ENCODE data around the gene PDGFB. TPM values are rescaled to one million over a fixed set of nuclear protein-coding genes. Genes with fewer than 3 reads are reported as not detected.

Gene PDGFB
- total RNA-seq, 2 experiments from 2014 or later, result 0.89 to 1.1 TPM

DNA sequence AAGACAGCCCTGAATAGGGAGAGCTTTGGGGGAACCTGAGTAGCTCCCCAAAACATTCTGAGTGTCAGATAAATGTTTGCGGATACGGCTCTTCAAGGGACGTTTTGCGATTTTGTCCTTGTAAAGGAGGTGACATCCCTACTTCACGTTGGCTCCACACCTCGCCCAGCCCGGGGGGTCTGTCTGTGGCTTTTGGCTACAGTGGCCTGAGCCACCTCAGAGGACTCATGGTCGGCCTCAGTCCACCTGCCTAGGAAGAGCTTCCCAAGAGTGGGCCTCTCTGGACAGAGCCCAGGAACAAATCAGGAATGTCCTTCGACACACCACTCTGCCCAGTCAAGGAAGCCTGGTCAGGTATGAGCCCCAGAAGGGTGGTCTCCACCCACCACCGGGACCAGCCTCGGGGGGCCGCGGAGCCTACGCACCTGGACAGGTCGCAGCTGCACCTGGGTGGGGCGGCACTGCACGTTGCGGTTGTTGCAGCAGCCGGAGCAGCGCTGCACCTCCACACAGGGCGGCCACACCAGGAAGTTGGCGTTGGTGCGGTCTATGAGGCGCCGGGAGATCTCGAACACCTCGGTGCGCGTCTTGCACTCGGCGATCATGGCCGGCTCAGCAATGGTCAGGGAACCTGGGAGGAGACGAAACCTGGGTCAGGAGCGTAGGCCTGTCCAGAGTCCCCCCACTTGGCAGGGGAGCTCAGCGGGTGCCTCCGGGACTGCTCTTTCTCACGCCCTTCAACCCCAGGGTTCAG lies 13.4 kb downstream of the PDGFB start:
- Mint-ChIP-seq H3K9me3 (no peaks in the 10 kb centered on the region), H3K36me3 (ENCODE audit: low read depth) (no peaks in the 10 kb centered on the region), H3K27ac (no peak overlapping the region), H3K27me3 (peaks cover 48% of the 10 kb centered on the region), H3K4me3 (no peak overlapping the region), H3K4me1 (peaks cover 11% of the 10 kb centered on the region)
- ChIA-PET POLR2A (no interaction called here), CTCF (interaction anchor here (0.5 to 2.3 kb wide), 2 partner anchors 17 to 118 kb away, joined by 4 to 6 read pairs; no protein-coding TSS in a partner anchor)
- DNase-seq, result no peak

DNA sequence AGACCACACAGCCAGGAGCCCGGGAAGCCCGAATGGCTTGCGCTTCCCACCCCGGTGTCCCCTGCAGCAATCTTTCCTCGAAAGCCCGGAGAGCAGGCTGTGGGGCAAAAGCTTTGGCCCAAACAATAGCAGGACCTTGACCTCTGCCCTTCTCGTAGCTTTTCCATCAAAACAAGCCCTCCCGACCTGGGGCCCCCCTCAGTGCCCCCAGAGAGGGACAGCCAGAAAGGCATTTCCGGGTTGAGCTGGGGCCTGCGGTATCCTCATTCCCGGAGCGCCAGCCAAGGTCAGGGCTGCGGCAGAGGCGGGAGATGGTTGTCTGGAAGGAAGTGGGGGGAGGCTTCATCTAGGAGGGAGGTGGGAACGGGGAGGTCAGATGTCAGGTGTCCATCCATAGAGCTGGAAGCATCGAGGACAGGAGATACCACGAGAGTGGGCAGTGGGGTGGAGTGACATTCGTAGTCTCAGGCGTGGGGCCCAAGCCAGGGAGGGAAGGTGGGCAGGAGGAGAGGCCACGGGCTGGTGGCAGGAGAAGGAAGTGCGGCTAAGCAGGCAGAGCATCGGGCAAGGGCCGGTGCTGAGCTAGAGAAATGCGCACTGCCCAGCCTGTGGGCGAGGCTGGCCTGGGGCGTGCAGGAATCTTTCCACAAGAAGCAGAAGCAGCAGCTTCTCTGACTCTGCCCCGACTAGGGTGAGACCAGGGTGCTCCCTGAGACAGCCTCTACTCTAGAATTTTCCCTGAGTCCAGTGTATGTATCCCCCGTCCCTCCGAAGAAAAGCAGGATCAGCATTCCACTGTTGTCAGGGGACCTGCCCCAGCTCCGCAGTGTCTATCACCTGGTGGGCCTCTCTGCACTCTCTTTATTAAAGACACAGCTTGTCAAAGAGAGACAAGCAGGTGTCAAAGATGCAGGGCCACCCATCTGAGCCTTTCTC lies 14.3 kb downstream of the PDGFB start:
- Mint-ChIP-seq H3K4me1 (peaks cover 3% of the 10 kb centered on the region), H3K9me3 (no peaks in the 10 kb centered on the region), H3K27me3 (peaks cover 42% of the 10 kb centered on the region), H3K27ac (no peak overlapping the region), H3K36me3 (ENCODE audit: low read depth) (no peaks in the 10 kb centered on the region), H3K4me3 (no peak overlapping the region)
- no peak for DNase-seq
- ChIA-PET POLR2A (no interaction called here), CTCF (interaction anchor here (0.8 to 2.3 kb wide), 2 partner anchors 9 to 16 kb away, joined by 3 to 6 read pairs; no protein-coding TSS in a partner anchor)

DNA sequence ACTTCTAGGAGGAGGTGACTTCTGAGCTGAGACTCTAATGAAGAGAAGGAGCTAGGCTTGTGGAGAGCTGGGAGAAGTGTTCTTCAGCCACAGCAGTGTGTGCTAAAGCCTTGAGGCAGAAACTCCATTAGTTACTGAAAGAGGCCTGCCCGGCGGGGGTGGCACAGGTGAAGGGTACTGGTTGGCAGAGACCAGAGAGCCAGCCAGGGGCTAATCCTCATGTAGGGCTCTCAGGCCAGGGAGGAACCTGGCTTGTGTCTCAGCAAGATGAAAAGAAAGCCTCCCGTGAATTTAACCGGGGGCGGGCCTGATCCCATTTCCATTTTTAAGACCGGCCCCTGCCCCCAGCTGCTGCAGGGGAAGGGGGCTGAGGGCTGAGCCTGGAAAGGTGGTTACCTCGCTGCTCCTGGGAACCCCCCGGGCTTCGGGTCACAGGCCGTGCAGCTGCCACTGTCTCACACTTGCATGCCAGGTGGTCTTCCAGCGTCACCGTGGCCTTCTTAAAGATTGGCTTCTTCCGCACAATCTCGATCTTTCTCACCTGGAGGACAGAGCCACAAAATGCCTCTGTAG lies 15.0 kb downstream of the PDGFB start:
- CTCF ChIA-PET, result interaction anchor here (2.3 kb wide), 1 partner anchor 15 kb away, joined by 6 read pairs; no protein-coding TSS in a partner anchor
- no peak overlapping the region for H3K4me3 Mint-ChIP-seq
- peaks cover 38% of the 10 kb centered on the region for H3K27me3 Mint-ChIP-seq
- no peak for DNase-seq
- POLR2A ChIA-PET, result no interaction called here
- no peaks in the 10 kb centered on the region for H3K4me1 Mint-ChIP-seq
- no peak overlapping the region for H3K27ac Mint-ChIP-seq
- H3K9me3 Mint-ChIP-seq, result no peaks in the 10 kb centered on the region
- no peaks in the 10 kb centered on the region for H3K36me3 Mint-ChIP-seq (ENCODE audit: low read depth)

DNA sequence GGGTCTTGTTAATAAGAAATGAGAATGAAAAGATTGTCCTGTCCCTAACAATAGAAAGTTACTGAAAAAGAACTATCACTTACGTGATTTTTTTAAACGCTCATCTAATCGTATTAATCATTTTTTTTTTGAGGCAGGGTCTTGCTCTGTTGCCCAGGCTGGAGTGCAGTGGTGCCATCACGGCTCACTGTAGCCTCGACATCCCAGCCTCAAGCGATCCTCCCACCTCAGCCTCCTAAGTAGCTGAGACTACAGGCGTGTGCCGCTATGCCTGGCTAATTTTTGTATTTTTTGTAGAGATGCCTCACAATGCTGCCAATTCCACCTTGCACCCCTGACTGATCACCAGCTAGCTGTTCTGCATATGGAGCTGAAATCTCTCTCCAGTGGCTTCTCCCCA lies 15.7 kb downstream of the PDGFB start:
- Mint-ChIP-seq H3K9me3 (no peaks in the 10 kb centered on the region), H3K4me3 (no peak overlapping the region), H3K4me1 (peaks cover 2% of the 10 kb centered on the region), H3K27ac (no peak overlapping the region), H3K27me3 (peaks cover 32% of the 10 kb centered on the region), H3K36me3 (ENCODE audit: low read depth) (no peaks in the 10 kb centered on the region)
- POLR2A ChIA-PET, result no interaction called here
- no peak for DNase-seq
- CTCF ChIA-PET, result interaction anchor here (0.6 to 2.3 kb wide), 2 partner anchors 14 to 87 kb away, joined by 3 to 6 read pairs; no protein-coding TSS in a partner anchor

DNA sequence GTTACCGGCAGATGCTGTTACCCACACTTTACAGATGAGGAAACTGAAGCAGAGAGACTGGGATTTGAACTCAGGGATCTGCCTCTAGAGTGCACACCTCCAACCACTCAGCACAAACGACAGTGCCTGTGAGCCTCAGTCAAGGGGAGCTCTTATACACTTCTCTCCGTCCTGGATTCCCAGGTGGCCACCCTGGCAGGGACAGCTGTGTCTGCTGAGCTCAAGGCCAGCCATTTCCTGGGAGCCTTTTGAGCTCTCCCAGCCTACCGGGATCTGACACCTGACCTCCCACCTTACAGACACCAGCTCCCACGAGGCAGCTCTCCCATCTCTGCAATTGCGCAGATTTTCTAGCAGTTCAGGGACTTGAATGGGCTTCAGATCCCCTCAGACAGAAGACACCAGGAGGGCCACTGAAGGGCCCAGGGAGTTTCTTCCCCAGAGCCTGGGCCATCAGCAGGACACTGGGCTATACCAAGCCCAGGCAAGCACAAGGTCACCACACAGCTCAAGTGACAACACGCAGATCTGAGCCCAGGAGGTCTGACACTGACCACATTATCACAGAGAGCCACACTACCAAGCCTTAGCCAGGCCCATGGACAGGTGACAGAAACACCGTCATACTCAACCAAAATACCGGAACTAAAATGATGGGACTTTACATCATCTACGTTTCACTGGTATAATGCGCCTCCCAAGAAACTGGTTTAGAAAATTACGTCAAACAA lies 17.1 kb downstream of the PDGFB start:
- peak overlapping the region; percentile 25 for H3K27ac Mint-ChIP-seq
- H3K4me3 Mint-ChIP-seq, result no peak overlapping the region
- POLR2A ChIA-PET, result no interaction called here
- H3K36me3 Mint-ChIP-seq (ENCODE audit: low read depth), result no peaks in the 10 kb centered on the region
- CTCF ChIA-PET, result interaction anchor here (1.1 to 1.8 kb wide), 3 partner anchors 9 to 22 kb away, joined by 3 to 7 read pairs (median 5); no protein-coding TSS in a partner anchor
- peaks cover 2% of the 10 kb centered on the region for H3K4me1 Mint-ChIP-seq
- no peak for DNase-seq
- peaks cover 23% of the 10 kb centered on the region for H3K27me3 Mint-ChIP-seq
- no peaks in the 10 kb centered on the region for H3K9me3 Mint-ChIP-seq

DNA sequence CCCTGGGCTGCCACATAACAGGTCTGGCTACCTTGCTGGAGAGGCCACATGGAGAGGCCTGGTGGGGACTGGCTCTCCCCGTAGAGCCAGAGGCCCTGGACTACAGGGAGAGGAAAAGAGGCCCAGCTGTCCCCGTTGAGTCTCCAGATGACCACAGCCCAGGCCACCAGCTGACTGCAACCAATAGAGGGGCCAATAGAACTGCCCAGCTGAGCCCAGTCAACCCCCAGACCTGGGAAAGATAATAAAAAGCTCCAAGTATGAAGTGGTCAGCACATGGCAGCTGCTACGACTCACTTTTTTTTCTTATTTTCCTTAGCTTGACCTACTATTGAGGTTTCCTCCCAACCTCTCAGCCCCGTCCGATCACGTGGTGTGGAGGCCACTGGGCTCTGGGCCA lies 18.4 kb downstream of the PDGFB start:
- DNase-seq, result no peak
- H3K4me1 Mint-ChIP-seq, result peaks cover 2% of the 10 kb centered on the region
- no peak overlapping the region for H3K4me3 Mint-ChIP-seq
- no peaks in the 10 kb centered on the region for H3K9me3 Mint-ChIP-seq
- H3K27me3 Mint-ChIP-seq, result peaks cover 15% of the 10 kb centered on the region
- no peak overlapping the region for H3K27ac Mint-ChIP-seq
- CTCF ChIA-PET, result interaction anchor here (1.5 to 1.8 kb wide), 2 partner anchors 10 to 11 kb away, joined by 5 to 7 read pairs; no protein-coding TSS in a partner anchor
- no peaks in the 10 kb centered on the region for H3K36me3 Mint-ChIP-seq (ENCODE audit: low read depth)
- POLR2A ChIA-PET, result no interaction called here

DNA sequence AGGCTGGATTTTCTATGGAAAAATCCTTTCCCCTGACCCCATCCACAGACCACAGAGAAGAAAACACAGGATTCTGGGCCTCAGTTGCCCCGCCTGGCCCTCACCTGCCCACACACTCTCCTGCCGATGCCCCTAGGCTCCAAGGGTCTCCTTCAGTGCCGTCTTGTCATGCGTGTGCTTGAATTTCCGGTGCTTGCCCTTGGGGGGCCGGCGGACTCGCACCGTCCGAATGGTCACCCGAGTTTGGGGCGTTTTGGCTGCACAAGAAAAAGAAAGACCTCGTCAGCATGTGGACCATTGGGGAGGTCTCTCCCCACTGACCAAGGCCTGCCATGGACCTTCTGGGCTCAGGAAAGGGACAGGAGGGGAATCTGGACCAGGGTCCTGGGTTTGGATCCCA lies 19.2 kb downstream of the PDGFB start:
- Mint-ChIP-seq H3K4me3 (no peak overlapping the region), H3K27ac (no peak overlapping the region), H3K36me3 (ENCODE audit: low read depth) (no peaks in the 10 kb centered on the region), H3K9me3 (no peaks in the 10 kb centered on the region), H3K27me3 (peaks cover 9% of the 10 kb centered on the region), H3K4me1 (peaks cover 2% of the 10 kb centered on the region)
- POLR2A ChIA-PET, result no interaction called here
- no peak for DNase-seq
- CTCF ChIA-PET, result interaction anchor here (1.0 kb wide), 1 partner anchor 90 kb away, joined by 3 read pairs; no protein-coding TSS in a partner anchor

DNA sequence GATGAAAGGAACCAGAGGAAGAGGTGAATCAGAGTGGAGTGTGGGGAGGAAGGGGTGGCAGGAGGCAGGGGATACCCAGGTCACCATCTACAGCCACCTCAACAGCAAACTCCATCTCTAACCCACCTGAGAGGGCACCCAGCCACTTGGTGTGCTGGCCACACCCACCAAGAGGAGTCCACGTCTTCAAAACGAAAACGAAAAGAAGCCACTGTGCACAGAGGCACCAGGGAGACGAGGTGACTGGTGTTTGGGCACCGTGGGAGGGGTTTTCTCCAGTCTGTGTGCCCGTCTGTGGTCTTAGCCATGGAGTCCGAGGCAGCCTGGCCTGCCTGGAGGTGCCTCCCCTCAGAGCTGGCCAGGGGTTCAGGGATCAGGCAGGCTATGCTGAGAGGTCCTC lies 20.2 kb downstream of the PDGFB start:
- Mint-ChIP-seq H3K36me3 (ENCODE audit: low read depth) (no peaks in the 10 kb centered on the region), H3K4me1 (peaks cover 2% of the 10 kb centered on the region), H3K27me3 (peaks cover 3% of the 10 kb centered on the region), H3K4me3 (no peak overlapping the region), H3K27ac (no peak overlapping the region), H3K9me3 (no peaks in the 10 kb centered on the region)
- ChIA-PET CTCF (interaction anchor here (1.0 kb wide), 1 partner anchor 91 kb away, joined by 3 read pairs; no protein-coding TSS in a partner anchor), POLR2A (no interaction called here)
- no peak for DNase-seq

DNA sequence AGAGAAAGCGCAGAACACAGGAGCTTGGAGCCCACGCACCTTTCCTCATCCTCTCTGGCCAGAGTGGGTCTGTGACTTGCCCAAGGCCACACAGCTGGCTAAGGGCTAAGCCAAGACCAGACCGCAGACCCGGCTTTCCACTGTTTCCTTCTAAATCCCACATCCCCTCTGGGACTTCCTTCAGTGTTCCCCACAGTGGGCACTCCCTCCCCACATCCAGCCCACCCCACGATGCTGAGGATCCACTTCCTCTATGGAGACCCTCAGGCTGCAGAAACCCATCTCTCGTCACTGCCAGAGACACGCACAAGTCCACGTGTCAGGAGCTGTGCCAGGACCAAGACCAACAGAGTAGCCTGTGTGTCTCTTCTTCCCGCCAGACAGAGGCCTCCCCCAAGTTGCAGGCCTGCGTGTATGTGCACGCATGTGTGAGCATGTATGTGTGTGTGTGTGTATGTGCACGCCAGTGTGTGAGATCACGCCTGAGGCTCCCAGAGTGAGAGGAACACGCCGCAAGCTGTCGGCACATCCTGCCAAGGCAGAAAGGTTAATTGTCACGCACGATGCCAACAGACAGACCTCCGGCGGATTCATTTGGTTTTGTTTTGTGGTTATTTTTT lies 21.6 kb downstream of the PDGFB start:
- Mint-ChIP-seq H3K27me3 (no peaks in the 10 kb centered on the region), H3K4me3 (no peak overlapping the region), H3K27ac (no peak overlapping the region), H3K9me3 (no peaks in the 10 kb centered on the region), H3K4me1 (peaks cover 2% of the 10 kb centered on the region), H3K36me3 (ENCODE audit: low read depth) (no peaks in the 10 kb centered on the region)
- ChIA-PET POLR2A (interaction anchor here (0.8 kb wide), 1 partner anchor 296 kb away, joined by 3 read pairs; no protein-coding TSS in a partner anchor), CTCF (interaction anchor here (1.1 kb wide), 1 partner anchor 13 kb away, joined by 4 read pairs; no protein-coding TSS in a partner anchor)
- no peak for DNase-seq

DNA sequence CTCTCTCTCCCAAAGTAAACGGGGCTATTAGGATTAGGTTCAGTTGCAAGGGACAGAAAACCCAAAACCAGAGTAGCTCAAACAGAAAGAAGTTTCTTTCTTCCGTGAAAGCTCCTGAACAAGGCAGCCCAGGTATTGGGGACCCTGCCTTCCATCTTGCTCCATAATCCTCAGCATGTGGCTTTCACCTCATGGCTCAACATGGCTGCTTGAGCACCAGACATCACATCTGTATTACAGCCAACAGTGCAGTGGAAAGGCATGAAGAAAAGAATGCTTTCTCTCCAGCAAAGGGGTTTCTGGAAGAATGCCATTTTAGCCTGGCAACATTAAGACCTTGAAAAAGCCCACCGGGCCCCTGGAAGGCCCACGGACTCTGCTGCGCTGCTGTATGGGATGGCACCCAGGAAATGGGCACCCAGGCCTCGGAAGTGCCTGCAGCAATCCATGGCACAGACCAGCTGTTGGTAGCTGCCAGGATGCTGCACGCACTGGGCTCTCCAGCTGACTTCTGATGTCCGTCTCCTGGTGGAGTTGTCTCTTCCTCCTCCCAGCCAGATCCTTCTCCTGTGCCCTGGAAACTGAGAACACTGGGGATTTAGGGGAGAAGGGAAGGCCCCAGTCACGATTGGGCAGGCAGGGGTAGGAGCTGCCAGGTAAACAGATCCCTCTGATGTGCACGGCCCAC lies 22.6 kb downstream of the PDGFB start:
- Mint-ChIP-seq H3K36me3 (ENCODE audit: low read depth) (no peaks in the 10 kb centered on the region), H3K27me3 (peaks cover 8% of the 10 kb centered on the region), H3K4me3 (no peak overlapping the region), H3K27ac (no peak overlapping the region), H3K9me3 (no peaks in the 10 kb centered on the region), H3K4me1 (peaks cover 2% of the 10 kb centered on the region)
- CTCF ChIA-PET, result interaction anchor here (0.7 to 1.9 kb wide), 3 partner anchors 12 to 51 kb away, joined by 3 to 9 read pairs (median 4); no protein-coding TSS in a partner anchor
- POLR2A ChIA-PET, result no interaction called here
- DNase-seq, result no peak
